GM20431 (cell line): ENCODE results near the gene GABRD.

Experiments used
- in situ Hi-C: fragments of 300-500 bp; cut with MseI, MboI; formaldehyde crosslinking; loops from one replicate; pipeline ENCODE4 v1.15.0; 2020; ENCODE audit warnings: low sequenced_read_pairs; ENCODE audit not compliant: unreplicated experiment

GABRD gene

DNA sequence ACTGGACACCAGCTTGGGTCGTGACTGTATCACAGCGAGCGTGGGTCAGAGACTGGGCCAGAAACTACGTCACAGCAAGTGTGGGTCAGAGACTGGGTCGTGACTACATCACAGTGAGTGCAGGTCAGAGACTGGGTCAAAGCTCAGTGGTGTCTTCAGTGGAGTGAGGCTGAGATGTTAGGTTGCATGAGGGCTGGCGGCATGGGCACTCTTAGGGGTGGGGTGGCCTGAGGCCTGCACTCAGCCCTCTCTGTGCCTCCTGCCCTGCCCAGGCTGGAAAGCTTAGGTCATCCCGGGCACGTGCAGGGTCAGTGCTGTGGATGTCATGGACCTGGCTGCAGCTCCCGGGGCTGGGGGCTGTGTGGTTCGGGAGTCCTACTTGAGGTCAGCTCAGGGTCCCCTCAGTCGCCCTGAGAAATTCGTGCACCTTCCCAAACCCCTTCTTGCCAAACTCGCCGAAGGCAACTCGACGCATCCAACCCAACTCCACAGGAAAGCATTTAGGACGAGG, 34.5 kb upstream of the GABRD start:
- in situ Hi-C loops = no loop called here

DNA sequence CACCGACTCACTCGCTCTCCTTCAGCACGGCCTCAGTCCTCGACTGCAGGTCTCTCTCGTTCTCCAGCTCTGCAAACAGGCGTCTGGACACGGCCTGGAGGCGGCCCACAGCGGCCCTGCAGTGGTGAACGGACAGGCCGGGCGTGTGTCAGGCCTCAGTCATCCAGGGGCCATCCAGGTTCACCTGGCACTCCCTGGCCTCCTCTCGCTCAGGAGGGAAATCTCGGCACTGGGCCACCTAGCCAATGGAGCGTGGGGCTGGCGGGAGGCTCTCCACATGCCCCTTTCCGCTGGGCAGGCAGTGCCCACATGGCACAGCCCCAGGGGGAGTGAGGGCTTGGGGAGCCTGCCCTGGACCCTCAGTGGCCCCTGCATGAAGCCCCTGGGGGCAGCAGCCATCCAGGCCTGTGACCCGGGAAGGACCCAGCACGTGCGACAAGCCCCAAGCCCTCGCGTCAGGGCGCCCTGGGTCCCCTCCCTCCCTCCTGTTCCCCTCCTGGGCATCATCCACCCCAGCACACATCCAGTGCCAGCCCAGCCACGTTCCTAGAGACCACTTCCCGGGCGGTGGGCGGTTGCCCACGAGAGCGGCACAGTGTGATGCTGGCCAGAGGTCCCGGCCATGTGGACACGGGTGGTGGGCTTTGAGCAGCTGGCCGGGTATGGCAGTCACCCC, 33.6 kb upstream of the GABRD start:
- in situ Hi-C loops = no loop called here

DNA sequence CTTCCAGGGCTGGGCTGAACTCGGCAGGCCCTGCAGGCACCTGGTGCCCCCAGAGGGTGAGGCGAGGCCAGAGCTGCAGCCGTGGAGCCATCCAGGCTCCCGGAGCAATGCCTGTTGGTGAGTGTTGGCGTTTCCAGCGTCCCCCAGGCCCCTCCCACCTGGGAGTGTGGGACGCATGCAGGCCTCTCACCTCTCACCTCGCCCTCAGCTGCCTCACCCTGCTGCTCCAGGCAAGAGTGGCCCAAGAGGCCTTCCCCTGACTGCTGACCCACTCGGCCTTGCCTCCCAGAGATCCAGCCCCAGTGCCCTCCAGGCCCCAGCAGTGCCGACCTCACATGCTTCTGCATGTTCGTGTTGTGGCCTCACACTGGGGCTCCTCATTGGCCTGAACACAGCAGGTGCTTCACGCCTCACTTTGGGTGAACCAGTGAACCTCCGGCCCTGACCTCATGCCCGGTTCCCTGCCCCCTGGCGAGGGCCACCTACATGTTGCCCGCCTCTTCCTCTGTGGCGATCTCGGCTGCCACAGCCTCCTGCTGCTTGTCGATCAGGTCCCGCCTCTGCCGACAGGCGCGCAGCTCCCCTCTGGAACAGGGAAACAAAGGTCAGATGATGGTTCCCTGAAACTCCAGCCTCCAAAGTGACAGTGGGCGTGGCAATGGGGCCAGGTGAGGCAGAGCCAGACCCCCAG, 32.5 kb upstream of the GABRD start:
- in situ Hi-C loops = no loop called here

DNA sequence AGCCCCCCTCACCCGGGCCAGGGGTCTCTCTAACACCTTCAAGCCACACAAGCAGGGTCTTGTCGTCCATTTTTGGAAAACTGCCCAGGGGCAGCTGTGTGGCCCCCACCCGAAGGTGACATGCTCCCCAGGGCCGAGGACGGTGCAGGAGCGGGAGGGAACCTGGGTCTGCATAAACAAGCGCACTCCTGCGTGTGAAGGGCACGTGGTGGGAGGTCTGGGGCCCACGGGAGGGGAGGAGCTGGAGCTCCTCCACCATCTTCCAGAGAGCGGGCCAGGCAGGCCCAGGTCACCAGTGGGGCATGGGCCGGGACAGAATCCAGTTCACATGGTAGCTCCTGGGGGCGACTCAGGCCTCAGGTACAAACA, 32.0 kb upstream of the GABRD start:
- in situ Hi-C loops = no loop called here

DNA sequence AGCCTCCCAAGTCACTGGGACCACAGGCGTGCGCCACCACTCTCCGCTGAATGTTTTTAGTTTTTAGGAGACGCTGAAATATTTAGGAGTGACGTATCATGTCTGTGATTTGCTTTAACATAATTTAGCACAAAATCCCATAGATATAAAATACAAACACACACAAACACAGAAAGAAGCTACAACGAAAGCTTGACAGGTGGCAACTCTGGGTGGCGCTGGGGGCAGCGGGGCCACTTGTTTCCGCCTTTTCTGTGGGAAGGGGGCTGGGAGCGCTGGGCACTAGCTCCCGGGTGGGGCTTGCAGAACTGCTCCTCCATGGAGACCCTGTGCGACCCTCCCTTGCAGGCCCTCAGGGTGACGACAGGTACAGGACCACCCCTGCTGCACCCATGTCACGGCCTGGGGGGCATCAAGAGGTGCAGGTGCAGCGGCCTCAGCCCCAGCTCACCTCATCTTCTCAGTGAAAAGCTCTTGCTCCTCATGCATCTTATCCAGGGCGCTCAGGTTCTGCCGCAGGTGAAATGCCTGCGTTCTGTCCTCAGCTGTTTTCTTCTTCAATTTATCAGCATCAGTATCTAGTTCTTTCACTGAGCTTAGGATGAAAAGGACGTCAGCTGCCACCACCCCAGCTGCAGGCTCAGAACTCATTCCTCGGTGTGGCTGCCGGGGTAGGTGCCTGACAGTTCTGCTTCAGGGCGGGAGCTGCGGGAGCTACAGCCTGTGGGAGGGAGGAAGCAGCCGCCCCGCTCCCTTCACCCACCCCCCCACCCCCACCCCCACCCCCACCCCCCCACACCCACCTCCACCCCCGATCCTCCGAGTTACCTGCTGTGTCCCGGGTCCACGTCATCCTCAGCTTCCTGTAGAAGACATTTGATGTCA, 30.8 kb upstream of the GABRD start:
- in situ Hi-C loops = no loop called here

DNA sequence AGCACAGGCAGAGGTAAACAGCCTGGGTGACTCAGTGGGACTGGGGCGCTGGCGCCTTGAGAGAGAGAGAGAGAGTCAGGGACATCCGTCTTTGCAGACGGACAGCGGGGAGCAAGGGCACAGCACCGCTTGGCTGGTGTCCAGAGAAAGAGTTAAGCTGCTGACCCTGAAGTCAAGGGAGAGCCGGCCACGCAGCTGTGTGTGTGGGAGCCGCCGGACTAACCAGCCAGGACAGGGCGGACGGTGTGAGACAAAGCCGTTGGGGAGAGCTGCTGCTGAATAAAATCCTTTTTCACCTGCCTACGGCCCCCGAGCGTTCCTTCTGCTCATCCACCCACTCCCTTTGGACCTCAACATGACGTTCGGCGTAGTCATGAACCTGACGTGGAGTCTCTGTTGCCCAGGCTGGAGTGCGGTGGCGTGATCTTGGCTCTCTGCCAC, 30.0 kb upstream of the GABRD start:
- in situ Hi-C loops = no loop called here

DNA sequence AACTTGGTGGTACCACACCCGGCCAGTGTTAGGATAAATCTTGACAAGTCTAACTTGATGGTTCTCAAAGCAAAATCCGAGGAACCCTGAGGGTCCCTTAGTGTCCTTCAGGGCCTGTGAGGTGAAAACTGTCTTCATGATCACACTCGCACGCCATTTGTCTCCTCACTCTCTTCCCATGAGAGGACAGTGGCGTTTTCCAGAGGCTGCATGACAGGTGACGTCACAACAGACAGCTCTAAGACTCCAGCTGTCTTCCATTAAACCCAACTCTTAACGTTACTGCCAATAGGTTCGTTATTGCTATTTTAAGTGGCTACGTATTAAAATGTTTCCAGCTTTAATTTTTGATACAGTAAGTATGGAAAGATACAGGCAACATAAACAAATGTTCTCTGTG, 29.4 kb upstream of the GABRD start:
- in situ Hi-C loops = no loop called here

DNA sequence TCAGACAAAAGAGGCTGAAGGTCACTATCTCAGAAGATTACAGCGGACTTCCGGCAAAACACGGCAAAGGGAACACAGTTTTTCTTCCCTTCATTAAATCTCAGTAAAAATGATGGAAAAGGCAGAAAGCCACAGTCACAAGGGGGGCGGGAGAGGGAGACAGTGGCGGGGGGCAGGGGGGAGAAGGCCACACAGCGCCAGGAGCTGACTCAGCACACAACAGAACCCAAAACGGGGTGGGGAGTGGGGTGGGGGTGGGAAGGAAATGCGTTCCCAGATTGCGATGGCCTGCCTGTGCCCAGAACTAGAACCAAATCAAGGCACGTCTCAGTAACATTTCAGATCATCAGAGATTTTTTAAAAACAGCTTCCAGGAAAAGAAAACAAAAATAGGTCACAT, 28.9 kb upstream of the GABRD start:
- in situ Hi-C loops = no loop called here

DNA sequence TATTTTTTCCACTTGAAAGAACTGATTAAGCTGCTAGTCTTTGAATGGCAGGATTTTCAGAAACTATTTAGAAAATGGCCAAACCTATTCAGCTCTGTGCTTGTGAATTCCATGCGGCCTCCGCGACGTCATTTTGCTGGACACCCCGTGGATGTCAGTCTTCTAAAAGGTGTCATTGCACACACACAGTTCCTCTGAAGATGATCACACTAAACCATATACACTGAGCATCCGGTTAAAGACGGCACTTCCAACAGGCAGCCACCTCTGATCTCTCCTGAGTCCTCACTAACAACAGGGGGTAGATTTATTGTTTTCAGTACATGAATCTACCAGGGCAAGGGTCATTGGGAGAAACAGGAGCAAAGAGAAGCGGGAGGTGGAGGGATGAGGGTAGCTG, 24.6 kb upstream of the GABRD start:
- in situ Hi-C loops = no loop called here

DNA sequence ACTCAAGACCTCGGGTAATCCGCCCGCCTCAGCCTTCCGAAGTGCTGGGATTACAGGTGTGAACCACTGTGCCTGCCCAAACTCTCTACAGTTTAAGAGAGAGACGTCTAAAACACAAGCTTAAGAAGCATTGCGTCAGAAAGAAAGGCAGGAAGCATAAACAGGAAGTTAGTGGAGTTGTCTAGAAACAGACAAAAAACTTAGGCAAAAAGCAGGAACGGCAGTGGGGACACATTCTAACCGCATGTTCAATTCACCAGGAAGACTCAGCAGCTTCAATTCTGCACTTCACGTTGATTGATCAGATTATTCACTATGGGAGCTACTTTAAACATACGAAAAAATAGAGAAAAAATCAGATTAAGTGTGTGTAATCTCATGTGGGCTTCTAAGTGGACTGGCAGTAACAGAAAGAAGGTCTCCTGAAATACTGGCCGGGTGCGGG, 22.9 kb upstream of the GABRD start:
- in situ Hi-C loops = no loop called here

DNA sequence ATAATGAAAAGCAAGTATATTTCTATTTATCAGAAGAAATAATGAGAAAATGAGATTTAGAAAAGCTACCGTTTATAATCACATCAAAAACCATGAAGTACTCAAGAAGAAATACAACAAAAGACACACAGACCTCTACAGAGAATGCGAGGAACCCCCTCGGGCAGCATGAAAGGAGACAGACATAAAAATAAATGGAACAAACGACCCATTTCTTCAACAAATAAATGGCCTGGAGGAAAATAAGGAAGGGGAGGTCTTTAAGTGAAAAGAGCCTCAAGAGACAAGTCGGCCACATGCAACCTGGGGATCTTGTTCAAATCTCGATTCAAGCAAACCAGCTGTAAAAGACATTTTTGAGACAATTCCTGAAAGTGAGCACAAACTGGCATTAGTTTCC, 21.6 kb upstream of the GABRD start:
- in situ Hi-C loops = no loop called here

DNA sequence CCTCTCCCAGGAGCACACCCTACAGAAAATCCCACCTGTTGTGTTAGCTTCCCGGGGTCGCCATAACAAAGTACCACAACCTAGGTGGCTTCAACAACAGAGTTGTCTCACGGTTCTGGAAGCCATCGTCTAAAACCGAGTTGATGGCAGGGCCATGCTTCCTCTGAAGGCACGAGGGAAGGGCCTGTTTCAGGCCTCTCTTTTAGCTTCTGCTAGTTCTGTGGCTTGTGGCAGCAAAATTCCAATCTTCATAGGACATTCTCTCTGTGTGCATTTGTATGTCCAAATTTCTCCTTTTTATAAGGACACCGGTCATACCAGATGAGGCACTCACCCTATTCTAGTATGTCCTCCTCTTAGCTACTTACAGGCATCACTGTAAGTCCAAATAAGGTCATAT, 18.7 kb upstream of the GABRD start:
- in situ Hi-C loops = no loop called here

DNA sequence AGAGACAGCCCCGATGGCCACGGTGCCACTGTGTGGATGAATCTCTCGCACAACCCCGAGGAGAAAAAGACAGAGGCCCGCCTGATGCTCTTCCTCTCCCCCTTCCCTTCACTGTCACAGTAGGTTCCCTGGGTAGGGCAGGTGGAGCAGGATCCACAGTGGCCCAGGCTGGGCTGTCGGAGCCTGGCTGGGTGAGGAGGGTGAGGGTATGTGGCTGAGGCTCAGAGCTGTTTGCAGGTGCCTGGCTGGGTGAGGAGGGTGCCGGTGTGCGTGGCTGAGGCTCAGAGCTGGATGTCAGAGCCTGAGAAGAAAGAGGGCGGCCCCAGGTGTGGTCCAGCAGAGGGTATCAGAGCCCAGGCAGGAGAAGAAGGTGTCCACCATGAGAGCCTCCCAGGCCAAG, 18.3 kb upstream of the GABRD start:
- in situ Hi-C loops = no loop called here

DNA sequence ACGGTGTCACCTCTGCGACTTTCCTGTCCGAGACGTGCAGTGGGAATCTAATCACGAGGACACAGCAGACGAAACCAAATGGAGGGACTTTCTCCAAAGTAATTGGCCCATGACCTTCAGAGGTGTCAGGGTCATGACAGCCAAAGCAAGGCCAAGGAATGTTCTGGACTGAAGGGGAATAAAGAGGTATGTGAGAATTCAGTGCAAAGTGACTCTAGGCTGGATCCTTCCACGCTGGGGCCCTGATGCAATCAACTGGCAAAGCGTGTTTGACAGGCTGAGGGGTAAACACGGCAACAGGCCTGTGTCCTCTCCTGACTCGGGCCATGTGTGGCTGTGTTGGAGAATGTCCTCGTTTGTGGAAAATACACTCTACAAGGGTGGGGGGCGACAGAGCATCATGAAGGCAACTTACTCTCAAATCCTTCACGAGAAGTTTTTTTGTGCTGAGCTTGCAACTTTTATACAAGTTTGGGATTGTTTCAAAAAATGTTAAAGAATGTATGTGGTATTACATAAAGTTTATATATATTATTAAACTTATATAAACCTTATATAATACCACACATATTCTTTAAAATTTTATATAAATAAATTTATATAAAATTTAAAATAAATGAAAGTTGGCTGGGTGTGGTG, 17.3 kb upstream of the GABRD start:
- in situ Hi-C loops = no loop called here

DNA sequence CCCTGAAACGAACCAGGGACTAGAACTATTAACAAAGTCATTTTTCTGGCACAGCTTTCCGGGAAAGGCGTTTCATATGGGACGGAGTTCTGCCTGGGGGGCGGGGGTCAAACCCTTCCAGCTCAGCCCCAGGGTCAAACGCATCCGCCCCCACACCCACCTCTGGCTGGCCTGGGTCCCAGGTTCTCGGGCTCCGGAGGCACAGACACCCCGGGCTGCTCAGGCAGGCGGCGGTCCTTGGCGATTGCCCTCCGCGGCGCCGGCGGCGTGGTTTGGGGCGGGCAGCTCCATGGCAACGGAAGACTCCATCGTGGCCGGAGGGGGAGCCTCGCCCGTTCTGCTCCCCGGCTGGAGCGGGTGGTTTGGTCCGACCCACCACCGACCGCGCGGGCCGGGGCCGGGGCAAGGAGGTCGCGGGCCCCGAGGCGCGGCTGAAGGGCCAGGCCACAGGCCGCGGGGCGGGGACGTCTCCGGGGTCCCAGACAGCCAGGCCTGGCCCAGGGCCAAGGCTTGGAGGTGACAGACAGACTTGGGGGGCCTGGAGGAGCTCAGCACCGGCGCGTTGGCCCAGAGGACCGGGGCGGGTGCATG, 15.5 kb upstream of the GABRD start, which contains the start of gene CFAP74:
TSS of gene CFAP74 (minus strand) at position 246 of the 591 bp plus-strand sequence. CDS start 12,830 bp downstream, outside the sequence.
- in situ Hi-C loops = no loop called here

DNA sequence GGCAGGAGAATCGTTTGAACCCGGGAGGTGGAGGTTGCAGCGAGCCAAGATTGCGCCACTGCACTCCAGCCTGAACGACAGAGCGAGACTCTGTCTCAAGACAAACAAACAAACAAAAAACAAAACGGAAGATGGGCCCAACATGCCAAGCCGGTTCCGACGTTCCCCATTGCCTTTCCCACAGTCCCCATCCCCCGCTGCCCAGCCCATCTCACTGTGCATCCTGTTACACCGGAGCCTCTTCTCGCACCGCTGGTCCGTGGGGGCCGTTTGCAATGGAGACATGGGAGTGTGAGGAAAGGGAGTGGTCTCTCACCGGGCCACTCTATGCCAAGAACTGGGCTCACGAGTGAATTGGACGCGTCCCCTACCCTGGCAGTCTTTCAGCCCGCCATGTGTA, 14.3 kb upstream of the GABRD start:
- in situ Hi-C loops = no loop called here

DNA sequence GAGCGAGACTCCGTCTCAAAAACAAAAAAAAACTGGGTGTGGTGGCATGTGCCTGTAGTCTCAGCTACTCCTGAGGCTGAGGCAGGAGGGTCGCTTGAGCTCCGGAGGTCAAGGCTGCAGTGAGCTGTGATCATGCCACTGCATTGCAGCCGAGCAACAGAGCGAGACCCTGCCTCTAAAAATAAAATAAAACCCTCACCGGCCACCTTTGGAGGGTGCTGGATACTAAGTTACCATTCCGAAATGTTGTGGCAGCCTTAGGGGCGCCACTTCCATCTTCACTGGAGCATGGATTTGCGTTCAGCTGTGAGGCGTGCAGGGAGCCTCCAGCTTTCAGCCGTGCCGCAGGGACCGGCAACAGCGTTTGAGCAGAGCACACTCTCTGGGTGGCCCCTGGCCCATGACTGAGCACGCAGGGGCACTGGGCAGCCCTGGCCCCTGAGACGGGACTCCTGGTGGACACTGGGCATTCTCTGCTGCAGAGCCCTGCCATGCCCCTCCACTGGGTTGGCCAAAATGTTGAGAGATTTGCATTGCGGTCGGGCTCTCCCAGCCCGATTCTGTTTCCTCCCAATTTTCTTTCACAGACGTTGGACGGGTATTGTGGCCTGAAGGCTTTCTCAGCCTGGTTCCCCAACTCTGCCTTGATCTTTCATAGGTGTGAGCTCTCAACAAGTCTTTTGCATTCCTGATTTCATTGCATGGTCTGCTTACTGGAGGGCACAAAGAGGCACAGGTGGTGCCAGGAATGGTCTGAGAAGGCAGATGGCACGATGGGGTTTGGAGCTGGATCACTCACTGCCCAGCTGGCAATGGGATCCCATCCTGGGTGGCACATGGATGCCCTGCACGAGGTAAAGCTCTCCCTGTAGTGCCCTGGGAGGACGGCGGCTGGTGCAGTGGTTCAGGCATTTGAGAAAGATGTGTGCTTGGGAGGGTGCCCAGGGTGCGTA, 9.8 kb upstream of the GABRD start:
- in situ Hi-C loops = no loop called here

DNA sequence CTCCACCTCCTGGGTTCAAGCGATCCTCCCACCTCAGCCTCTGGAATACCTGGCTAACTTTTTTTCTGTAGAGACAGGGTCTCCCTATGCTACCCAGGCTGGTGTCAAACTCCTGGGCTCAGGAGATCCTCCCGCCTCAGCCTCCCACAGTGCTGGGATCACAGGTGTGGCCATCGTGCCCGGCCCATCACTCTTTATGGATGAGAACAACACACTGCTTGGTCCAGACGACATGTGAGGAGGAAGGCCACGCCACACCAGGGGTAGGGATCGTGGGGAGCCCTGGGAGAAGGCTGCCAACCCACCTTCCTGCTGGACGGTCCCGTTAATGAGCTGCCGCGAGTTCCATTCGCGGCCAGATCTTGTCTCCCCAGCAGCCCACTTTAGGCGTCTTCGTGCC, 5.0 kb upstream of the GABRD start:
- in situ Hi-C loops = no loop called here
